Glomerular endothelial cell (primary cell): ENCODE results near the gene WDR17. TPM values are rescaled to one million over a fixed set of nuclear protein-coding genes. Genes with fewer than 3 reads are reported as not detected.

Source experiments
- DNase-seq: peaks from one replicate; pipeline ENCODE4 v3.0.0-alpha.2; 2011; ENCODE audit warnings: low read depth, low spot score; ENCODE audit errors: extremely low read depth
- total RNA-seq: library from RNA; depleted of rRNA; stranded (reverse); fragments of >200 nt; gene quantifications from 2 replicates; pipeline ENCODE4 v1.2.3, GENCODE V29; 2015

WDR17 gene
- total RNA-seq, result 0.05 and 0.41 TPM in 2 replicates

DNA sequence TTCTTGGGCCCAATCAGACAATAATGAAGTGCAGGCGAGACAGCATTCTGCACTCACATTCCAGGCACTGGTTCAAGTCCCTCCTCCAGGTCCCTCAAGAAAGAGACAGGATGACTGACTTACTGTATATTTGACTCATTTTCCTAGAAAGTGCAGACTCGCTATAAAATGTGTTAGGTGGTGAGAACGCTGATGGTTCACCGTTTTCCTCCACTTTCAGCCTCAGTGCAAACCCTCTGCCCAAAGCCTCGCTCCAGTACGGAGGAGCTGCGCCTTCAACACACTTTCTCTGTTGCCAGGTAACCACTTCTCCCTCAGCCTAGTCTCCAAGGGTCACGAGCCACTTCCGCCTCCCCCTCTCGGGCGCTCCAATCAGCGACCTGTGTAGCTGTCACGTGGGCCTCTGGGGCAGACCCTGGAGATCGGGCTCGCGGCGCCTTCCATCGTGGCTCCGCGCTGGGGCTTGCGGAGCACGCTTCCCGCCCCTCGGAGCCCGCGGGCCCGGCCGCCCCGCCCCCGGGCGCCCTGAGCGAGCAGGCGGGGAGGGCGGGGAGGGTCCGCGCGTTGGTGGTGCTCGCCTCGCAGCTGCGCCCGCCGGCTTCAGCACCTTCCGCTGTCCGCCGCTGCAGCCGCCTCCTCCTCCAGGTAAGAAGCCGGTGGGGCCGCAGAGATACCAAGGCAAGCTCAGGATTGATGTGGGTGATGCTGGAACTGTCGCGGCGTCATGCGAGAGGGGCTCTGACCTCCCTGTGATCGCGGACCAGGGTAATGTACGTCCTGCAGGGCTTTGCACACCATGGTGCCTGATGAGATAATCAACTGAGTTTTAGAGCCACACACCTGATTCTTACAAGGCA lies at the start of gene WDR17:
Gene WDR17 (plus strand): TSS at position 407 of the 857 bp plus-strand sequence. CDS start 45,740 bp downstream, outside the sequence.
- DNase-seq, result no peak

DNA sequence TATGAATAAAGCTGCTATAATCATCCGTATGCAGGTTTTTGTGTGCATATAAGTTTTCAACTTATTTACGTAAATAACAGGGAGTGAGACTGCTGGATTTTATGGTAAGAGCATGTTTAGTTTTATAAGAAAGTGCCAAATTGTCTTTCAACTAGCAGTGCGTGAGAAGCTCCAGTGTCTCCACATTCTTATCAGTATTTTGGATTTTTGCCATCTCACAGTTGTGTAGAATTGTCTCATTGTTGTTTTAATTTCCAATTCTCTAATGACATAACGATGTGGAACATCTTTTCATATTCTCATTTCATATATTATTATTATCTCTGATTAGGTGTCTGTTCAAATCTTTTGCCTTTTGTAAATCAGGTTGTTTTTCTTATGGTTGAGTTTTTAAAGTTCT lies 49.0 kb upstream of the WDR17 start:
- DNase-seq, result no peak

GRCh38 chr4:176020481-176021085 lies 45.1 kb upstream of the WDR17 start:
- no peak for DNase-seq

GRCh38 chr4:176030391-176030790 lies 35.2 kb upstream of the WDR17 start:
- DNase-seq, result no peak

GRCh38 chr4:176031922-176032321 lies 33.7 kb upstream of the WDR17 start:
- DNase-seq, result no peak

DNA sequence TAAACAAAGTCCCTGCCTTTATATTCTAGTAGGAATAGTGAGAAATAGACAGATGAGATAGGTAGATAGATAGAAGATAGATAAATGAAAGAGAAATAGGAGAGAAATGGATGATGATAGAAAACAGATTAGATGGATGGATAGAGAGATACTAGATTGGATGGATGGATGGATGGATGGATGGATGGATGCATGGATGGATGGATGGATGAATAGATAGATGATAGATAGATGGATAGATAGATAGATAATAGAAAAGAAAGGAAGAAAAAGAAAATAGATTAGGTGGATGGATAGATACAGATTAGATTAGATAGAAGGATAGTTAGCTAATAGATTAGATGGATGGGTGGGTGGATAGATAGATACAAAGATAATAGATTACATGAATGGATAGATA lies 33.2 kb upstream of the WDR17 start:
- DNase-seq, result no peak

DNA sequence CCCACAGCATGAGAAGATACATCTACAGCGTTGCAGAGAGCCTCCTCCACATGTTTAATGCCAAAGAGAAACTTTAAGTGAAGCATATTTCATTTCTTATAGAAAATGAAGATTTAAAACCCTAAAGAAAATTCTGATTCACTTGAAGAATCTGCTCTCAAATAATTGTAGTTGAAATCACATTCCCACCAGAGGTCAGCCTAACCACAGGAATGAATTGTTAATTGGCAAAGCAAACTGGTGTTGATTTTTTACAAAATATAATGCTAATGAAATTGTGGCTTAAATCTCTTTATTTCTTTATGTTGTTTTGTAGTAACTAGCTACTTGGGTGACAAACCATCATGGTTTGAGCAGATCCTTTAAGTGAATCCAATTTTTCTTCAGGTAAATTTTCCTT lies 31.1 kb upstream of the WDR17 start:
- no peak for DNase-seq

DNA sequence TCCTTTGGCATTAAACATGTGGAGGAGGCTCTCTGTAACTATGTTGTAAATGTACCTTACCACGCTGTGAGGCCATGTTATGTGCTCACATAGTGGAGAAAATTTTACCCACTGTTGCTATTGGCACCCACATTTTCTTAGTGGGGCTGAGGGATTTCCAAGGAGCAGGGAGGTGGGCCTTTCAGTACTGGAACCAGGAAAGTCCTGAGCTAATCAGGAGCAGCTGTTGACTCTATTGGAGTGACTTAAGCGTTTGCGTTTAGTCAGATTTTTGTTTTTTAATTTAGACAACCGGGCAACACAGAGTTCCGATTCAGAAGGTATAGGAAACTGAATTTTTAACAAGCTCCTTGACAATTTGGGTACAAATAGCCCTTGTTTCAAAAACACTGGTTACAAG lies 30.7 kb upstream of the WDR17 start:
- no peak for DNase-seq

- no peak for DNase-seq
These were observed 28.9 kb upstream of the WDR17 start for GRCh38 chr4:176036585-176037205.

- no peak for DNase-seq
These were observed 26.9 kb upstream of the WDR17 start for GRCh38 chr4:176038789-176039188.

DNA sequence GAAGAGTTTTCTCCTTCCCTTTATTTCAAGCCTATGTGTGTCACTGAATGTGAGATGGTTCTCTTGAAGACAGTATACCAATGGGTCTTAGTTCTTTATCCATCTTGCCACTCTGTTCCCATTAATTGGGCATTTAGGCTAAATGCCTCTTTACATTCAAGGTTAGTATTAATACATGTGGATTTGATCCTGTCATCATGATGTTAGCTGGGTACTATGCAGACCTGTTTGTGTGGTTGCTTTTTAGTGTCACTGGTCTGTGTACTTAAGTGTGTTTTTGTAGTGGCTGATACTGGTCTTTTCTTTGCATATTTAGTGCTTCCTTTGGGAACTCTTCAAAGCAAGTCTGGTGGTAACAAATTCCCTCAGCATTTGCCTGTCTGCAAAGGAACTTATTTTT lies 23.4 kb upstream of the WDR17 start:
- DNase-seq, result no peak

DNA sequence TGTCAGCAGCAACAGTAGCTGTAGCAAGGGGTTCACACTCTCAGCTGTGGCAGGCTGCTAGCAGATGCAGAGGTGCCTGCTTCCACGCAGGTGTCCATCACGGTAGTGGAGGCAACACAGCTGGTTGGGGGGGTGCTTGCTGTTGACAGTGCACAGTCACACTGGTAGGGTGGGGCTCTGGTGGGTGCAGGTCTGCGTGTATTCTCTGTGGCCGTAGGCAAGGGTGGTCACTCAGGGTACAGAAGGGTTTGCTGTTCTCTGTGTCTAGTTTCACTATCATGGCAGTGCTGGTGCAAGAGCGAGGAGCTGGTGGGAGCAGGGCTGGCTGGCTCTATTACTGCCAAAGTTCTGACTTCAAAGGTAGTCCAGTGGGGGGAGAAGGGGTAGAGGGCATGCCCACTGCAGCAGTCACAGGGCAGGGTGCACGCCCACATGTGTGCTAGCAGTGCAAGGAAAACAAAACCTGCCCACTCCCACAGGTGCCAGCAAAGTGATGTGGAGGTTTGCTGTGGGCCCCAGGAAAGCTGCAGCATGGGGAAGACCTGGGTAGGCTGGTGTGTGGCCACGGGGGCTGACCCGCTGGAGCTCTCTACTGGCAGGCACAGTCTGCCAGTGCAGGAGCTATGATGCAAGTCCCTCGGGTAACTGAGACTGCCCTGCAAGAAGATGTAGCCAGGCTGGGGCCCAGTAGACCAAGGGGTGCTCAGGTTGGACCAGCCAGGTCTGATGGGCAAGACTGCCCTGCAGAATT lies 21.6 kb upstream of the WDR17 start:
- DNase-seq, result no peak

DNA sequence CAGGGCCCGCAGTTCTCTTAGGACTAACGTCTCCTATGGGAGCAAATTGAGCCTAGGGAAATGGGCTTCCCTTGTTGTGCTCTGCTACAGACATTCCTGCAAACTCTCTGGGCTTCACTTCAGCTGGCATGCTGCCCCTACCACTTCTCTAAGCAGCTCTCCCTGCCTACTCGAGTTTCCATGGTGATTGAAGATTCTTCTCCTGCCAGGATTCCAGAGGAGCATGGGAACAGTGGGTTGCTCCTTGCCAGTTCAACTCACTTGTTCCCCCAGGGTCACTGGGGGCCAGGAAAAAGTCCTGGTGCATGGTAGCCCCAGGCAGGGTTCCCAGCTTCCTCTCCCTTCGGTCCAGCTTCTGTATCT lies 21.1 kb upstream of the WDR17 start:
- no peak for DNase-seq

- no peak for DNase-seq
These were observed 17.0 kb upstream of the WDR17 start for GRCh38 chr4:176048631-176049030.

GRCh38 chr4:176052744-176053143 lies 12.9 kb upstream of the WDR17 start:
- no peak for DNase-seq

- DNase-seq, result no peak
These were observed 11.9 kb upstream of the WDR17 start for GRCh38 chr4:176053785-176054184.

- no peak for DNase-seq
These were observed 10.7 kb upstream of the WDR17 start for GRCh38 chr4:176054942-176055341.

DNA sequence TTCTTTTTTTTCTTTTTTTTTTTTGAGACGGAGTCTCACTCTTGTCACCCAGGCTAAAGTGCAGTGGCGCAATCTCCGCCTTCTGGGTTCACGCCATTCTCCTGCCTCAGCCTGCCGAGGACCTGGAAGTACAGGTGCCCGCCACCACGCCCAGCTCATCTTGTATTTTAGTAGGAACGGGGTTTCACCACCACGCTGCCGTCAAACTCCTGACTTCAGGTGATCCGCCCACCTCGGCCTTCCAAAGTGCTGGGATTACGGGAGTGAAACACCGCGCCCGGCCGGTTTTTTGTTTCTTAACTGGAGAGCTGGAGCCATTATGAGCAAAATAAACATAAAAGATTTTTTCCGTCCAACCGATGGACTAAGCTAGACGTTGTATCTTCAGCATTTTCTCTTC lies 1.9 kb upstream of the WDR17 start:
- no peak for DNase-seq

GRCh38 chr4:176064539-176064938 lies 1.1 kb upstream of the WDR17 start:
- no peak for DNase-seq

DNA sequence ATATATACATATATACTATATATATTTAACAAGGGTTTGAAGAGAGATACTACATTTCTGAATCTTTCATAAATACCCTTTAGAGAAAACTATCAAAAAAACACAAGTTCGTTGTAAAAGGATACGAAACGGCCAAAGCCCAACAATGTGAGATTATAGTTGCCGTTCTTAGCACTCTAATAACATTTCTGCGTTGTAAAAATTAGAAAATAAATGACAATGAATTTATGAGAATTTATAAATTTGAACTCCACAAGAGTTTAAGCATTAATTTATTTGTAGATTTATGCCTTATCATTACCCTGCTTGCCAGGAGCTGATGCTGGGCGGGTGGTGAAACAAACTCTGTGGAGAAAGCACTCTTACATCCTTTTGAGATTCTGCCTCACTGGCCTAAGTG lies 1.1 kb downstream of the WDR17 start:
- DNase-seq, result no peak

DNA sequence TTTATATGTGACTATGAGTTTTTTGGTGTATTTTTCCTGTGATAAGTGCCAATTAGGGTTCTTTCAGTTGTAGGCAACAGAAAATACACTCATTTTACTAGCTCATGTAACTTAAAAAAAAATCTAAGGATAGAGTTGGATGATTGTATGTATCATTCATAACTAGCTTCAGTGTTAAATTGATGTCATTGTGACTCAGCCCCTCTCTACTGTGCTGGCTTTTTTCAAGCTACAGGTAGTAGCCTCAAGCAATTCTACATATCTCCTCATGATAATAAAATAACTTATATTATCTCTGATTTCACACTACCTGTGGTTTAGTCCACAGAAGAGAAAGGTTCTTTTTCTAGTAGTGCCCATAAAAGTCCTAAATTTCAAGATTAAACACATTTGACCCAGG lies 11.9 kb downstream of the WDR17 start:
- no peak for DNase-seq
